Heart left ventricle (tissue), 16 donors: ENCODE data around the gene C2orf92. TPM values are rescaled to one million over a fixed set of nuclear protein-coding genes. Genes with fewer than 3 reads are reported as not detected.

ENCODE experiments used
- ATAC-seq, 4 donors: fragments of 200-7000 bp; cut with Tn5 transposase; one replicate each; pipeline ENCODE4 v1.9.1; 2020 to 2022; ENCODE audit warnings: moderate library complexity in 4 of 4, mild to moderate bottlenecking in 3 of 4, moderate number of reproducible peaks in 1 of 4
- DNase-seq, 5 donors: peaks; one replicate each; pipeline ENCODE4 v3.0.0-alpha.2; 2020
- H3K27ac ChIP-seq, 12 donors: fragments of 200-600 bp; sonication (generic) in 4 of 12; one replicate each; pipeline versions ENCODE4 v1.5.0 to v1.8.0; 2016 to 2022; ENCODE audit warnings: mild to moderate bottlenecking in 2 of 12
- H3K27me3 ChIP-seq, 9 donors: fragments of 200-600 bp; sonication (generic) in 2 of 9; one replicate each; pipeline versions ENCODE4 v1.5.1 to v1.8.0; 2016 to 2022; ENCODE audit warnings: mild to moderate bottlenecking in 3 of 9
- H3K36me3 ChIP-seq, 9 donors: fragments of 200-600 bp; sonication (generic) in 2 of 9; one replicate each; pipeline versions ENCODE4 v1.5.0 to v1.8.0; 2018 to 2022; ENCODE audit warnings: mild to moderate bottlenecking in 2 of 9
- H3K4me1 ChIP-seq, 12 donors: fragments of 200-600 bp; sonication (generic) in 4 of 12; one replicate each; pipeline versions ENCODE4 v1.5.0 to v1.8.0; 2016 to 2022; ENCODE audit warnings: mild to moderate bottlenecking in 3 of 12
- H3K4me3 ChIP-seq, 12 donors: fragments of 200-600 bp; sonication (generic) in 4 of 12; one replicate each; pipeline versions ENCODE4 v1.5.0 to v1.8.0; 2017 to 2022; ENCODE audit warnings: mild to moderate bottlenecking in 9 of 12, moderate library complexity in 4 of 12
- H3K9me3 ChIP-seq, 12 donors: fragments of 200-600 bp; sonication (generic) in 4 of 12; one replicate each; pipeline versions ENCODE4 v1.5.0 to v1.8.0; 2016 to 2022; ENCODE audit warnings: mild to moderate bottlenecking in 1 of 12
- POLR2A ChIP-seq, 2 donors: fragments of 450-650 bp; IDR thresholded peaks; one replicate each; pipeline ENCODE4 v1.6.1; 2017; ENCODE audit warnings: antibody characterized with exemption in 2 of 2, mild to moderate bottlenecking in 2 of 2, moderate library complexity in 2 of 2
- WGBS, 4 donors: extraction: QIAGEN DNeasy Blood & Tissue Kit in 2 of 4; methylation state at CpG; one replicate each; pipeline versions ENCODE4 v1.1.5 to v1.1.7; 2013 to 2018; 5-methylcytosine and 5-hydroxymethylcytosine counted together
- intact Hi-C, 10 donors: fragments of 100-400 bp; cut with DNase I; formaldehyde crosslinking; loops; one replicate each; pipeline versions ENCODE4 v1.11.1 to v1.14.2; 2022
- polyA plus RNA-seq, 2 donors: library from polyadenylated mRNA; stranded (reverse); fragments of 200-250 nt; gene quantifications; one replicate each; pipeline ENCODE4 v1.2.3, GENCODE V29; 2013
- total RNA-seq, 9 donors: library from RNA; depleted of rRNA in 2 of 9; stranded (reverse); fragments of >200 nt in 2 of 9; fragmentation: NEBNext Ultra II Directional in 3 of 9; extraction: Animal tissue kit (Norgen Biotek cat#: 25700) in 3 of 9; gene quantifications; one replicate each; pipeline versions ENCODE4 v1.1.0 to v1.2.4, GENCODE V29; 2016 to 2023
- TF ChIP-seq, protein P1 (sequence below), 12 donors: fragments of 200-600 bp; sonication (generic) in 4 of 12; IDR thresholded peaks; one replicate each; pipeline versions ENCODE4 v1.5.0 to v1.8.0; 2018 to 2022; ENCODE audit warnings: antibody characterized with exemption in 12 of 12, mild to moderate bottlenecking in 5 of 12
- donor health status: ischemic (EF 13 %, LVEDD 7.1; RV severe dilation, severe dysfunction).
- donor health status: healthy with polysubstance abuse.
- donor health status: DM: no; HTN: yes; CAD: no.
- donor health status: DM: no; HTN: no; CAD: no.
- donor health status: ischemic (EF 25% LVEDD 6.9; RV normal size, moderate dysfunction).
- donor health status: ischemic (EF 25% LVEDD 5.7; RV mildly dilated, moderate dysfunction).
- donor health status: healthy.
- donor health status: DM: yes; HTN: yes; CAD: no.
- donor health status: ischemic (EF 35%, LVEDD 5.7; RV mildly dilated, moderate dysfunction).
- donor health status: nonischemic (EF 11% LVEDD 7.7; RV severe dilation, severe dysfunction).
- donor health status: DM: yes; HTN: yes; CAD: no.
- donor health status: PGD.
- donor health status: ischemic (EF 29% LVEDD 5.4; RV normal size, mild dysfunction).
- donor health status: nonischemic (EF 23%, LVEDD 6.1; RV moderate dilation, normal function).

The C2orf92 gene
- total and polyA plus RNA-seq, 11 donors: 0.89 to 11.0 (median 2.4) TPM

DNA sequence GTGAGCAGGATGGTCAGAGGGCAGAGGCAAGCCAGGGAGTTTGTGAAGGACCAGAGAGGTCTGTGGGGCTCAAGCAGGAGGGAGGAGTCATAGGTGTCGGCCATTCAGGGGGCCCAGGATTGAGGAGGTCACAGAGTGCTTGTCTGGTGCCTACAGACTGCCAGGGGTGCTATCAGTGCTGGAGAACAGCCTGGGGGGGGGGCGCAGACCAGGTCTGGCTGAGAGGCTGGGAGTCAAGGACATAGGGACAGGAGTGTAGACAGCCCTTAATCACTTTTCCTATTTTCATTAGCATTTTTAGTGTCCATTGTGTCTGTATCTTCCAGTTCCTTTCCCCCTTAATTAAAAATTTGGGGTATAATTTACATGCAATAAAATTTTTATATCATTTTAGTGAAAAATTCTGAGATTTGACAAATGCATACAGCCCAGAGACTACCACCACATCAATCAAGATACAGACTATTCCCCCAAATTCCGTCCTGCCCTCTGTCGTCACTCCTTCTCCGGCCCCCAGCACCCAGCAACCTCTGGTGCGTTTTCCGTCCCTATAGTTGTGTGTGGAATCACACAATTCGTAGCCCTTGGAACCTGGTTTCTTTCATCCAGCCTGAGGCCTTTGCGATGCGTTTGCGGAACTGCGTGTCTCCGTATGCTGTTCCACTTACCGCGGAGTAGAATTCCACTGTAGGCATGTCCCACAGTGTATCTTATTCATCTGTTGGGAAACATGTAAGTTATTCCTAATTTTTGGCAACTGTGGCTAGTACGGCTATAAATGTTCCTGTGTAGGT is 50.0 kb downstream of the C2orf92 start:
- no peak for TF ChIP-seq POLR2A (IDR thresholded peaks at IDR 0.05)
- TF ChIP-seq, protein P1, sequence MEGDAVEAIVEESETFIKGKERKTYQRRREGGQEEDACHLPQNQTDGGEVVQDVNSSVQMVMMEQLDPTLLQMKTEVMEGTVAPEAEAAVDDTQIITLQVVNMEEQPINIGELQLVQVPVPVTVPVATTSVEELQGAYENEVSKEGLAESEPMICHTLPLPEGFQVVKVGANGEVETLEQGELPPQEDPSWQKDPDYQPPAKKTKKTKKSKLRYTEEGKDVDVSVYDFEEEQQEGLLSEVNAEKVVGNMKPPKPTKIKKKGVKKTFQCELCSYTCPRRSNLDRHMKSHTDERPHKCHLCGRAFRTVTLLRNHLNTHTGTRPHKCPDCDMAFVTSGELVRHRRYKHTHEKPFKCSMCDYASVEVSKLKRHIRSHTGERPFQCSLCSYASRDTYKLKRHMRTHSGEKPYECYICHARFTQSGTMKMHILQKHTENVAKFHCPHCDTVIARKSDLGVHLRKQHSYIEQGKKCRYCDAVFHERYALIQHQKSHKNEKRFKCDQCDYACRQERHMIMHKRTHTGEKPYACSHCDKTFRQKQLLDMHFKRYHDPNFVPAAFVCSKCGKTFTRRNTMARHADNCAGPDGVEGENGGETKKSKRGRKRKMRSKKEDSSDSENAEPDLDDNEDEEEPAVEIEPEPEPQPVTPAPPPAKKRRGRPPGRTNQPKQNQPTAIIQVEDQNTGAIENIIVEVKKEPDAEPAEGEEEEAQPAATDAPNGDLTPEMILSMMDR (IDR thresholded peaks at IDR 0.05): no peak
- Histone ChIP-seq H3K36me3 (no peaks in the 10 kb centered on the region), H3K4me1 (no peaks in the 10 kb centered on the region), H3K27ac (peak overlapping the region in 1 of 12 donors; percentile 60), H3K4me3 (no peak overlapping the region), H3K27me3 (no peaks in the 10 kb centered on the region), H3K9me3 (no peaks in the 10 kb centered on the region)
- DNase-seq (no peak), ATAC-seq (no peak)
- intact Hi-C loops: no loop called here
- 94 to 96% (median 94%) methylated on average over 16 of the region's 16 CpGs for WGBS, 4 donors

DNA sequence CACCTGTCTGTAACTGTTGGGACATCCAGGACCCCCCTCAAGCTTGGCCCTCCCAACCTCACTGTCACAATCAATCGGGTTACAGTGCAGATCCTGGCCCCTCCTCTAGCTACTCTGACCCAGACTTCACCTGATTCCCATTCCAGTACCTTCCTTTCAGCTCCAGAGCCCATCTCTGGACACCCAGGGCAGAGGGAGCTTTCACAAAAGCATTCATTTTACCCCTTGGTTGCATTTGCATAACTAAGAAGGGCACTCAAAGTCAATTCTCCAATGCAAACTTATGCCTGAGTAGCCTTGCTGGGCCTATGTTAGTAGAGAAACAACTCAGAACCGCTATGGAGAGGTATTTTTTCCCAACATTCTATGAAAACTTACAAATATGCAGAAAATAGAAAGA is 51.2 kb downstream of the C2orf92 start:
- intact Hi-C loops: no loop called here
- ATAC-seq (no peak), DNase-seq (no peak)
- 86 to 93% (median 89%) methylated on average over 2 of the region's 2 CpGs for WGBS, 4 donors
- TF ChIP-seq, protein P1 (IDR thresholded peaks at IDR 0.05): no peak
- TF ChIP-seq POLR2A (IDR thresholded peaks at IDR 0.05): no peak
- Histone ChIP-seq H3K27me3 (no peaks in the 10 kb centered on the region), H3K4me3 (no peak overlapping the region), H3K27ac (no peak overlapping the region), H3K9me3 (no peaks in the 10 kb centered on the region), H3K4me1 (peaks cover 0 to 9% (median 3%) of the 10 kb centered on the region in 12 donors), H3K36me3 (no peaks in the 10 kb centered on the region)

DNA sequence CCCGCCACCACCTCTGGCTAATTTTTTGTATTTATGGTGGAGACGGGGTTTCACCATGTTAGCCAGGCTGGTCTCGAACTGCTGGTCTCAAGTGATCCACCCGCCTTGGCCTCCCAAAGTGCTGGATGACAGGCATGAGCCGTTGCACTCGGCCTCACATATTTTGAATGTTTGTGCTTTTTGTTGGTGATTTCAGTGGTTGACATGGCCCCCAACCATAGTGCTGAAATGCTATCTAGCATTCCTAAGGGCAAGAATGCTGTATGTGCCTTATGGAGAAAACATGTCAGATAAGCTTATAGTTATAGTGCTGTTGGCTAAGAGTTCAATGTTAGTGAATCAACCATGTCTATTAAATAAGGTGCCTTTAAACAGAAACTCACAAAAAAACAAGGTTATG is 52.7 kb downstream of the C2orf92 start:
- DNase-seq: no peak
- 87 to 93% (median 89%) methylated on average over 6 of the region's 6 CpGs for WGBS, 4 donors
- no peak for TF ChIP-seq POLR2A (IDR thresholded peaks at IDR 0.05)
- TF ChIP-seq, protein P1 (IDR thresholded peaks at IDR 0.05): no peak
- no peaks in the 10 kb centered on the region for H3K27me3 ChIP-seq
- no peak overlapping the region for H3K27ac ChIP-seq
- H3K4me3 ChIP-seq: no peak overlapping the region
- no peaks in the 10 kb centered on the region for H3K36me3 ChIP-seq
- peaks cover 0 to 5% (median 0%) of the 10 kb centered on the region in 12 donors for H3K9me3 ChIP-seq
- H3K4me1 ChIP-seq: peaks cover 0 to 24% (median 14%) of the 10 kb centered on the region in 12 donors
- intact Hi-C loops: no loop called here
- ATAC-seq: no peak

DNA sequence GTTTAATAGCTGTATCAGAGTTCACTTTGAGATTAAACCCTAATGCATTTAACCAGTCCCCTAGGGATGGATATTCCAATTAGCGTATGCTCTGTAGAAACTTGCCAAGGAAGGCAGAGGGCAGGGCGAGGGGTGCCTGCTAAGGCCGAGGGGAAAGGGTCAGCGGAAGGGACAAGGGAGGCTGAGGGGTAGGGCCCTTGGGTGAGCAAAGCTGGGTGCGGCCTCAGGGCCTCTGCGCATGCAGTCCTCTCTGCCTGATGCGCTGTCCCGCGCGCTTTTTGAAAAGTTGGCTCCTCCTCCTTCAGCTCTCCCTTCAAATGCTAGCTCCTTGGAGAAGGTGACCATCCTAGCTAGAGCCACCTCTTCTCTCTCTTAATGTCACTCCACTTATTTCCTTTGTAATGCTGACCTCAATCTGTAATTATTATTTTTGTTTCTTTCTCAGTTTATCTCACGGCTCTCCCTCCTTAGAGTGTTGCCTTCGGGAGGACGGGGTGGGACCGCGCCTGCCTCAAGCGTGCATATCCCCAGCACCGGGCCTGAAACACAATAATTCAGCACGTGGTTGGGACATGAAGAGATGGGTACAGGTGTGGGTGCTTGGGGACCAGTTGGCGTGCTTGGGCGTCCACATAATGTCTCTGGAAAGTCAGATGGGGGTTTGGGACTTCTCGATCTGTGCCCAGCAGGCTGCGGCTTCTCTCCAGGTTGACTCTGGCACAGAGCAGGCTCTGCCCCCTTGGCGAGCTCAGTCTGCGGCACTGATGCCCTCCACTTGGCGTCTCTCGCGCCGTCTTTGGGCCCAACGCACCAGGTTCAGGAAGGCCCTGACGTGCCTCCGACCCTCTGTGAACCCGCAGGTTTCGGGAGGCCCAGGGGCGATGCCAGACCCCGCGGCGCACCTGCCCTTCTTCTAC is 53.9 kb downstream of the C2orf92 start:
- intact Hi-C loops: no loop called here
- TF ChIP-seq, protein P1 (IDR thresholded peaks at IDR 0.05): no peak
- TF ChIP-seq POLR2A (IDR thresholded peaks at IDR 0.05): no peak
- Histone ChIP-seq H3K27ac (no peak overlapping the region), H3K36me3 (no peaks in the 10 kb centered on the region), H3K27me3 (no peaks in the 10 kb centered on the region), H3K4me1 (peaks cover 0 to 33% (median 23%) of the 10 kb centered on the region in 12 donors), H3K4me3 (no peak overlapping the region), H3K9me3 (peaks cover 0 to 5% (median 0%) of the 10 kb centered on the region in 12 donors)
- WGBS, 4 donors: 83 to 90% (median 87%) methylated on average over 37 of the region's 37 CpGs
- no peak for ATAC-seq
- peak in 1 of 5 donors; percentile 16 for DNase-seq
